K562 (cell line): ENCODE data around the gene ATIC. TPM values are rescaled to one million over a fixed set of nuclear protein-coding genes. Genes with fewer than 3 reads are reported as not detected.
A peak's percentile ranks its signal among the peaks of the same experiment; 100 is the strongest.

Experiments
- CREB3L1 ChIP-seq: fragments of 450-650 bp; IDR thresholded peaks from 2 replicates; pipeline ENCODE4 v1.6.1; 2014; ENCODE audit warnings: low read depth, mild to moderate bottlenecking, moderate library complexity, borderline replicate concordance
- CREB5 ChIP-seq: fragments of 250-450 bp; sonication (Bioruptor Pico); IDR thresholded peaks from 2 replicates; pipeline ENCODE4 v1.5.0; 2020; ENCODE audit warnings: mild to moderate bottlenecking
- CTBP1 ChIP-seq: fragments of 450-650 bp; IDR thresholded peaks from 2 replicates; pipeline ENCODE4 v1.6.1; 2016; ENCODE audit warnings: borderline replicate concordance
- HDAC8 ChIP-seq: fragments of 450-650 bp; IDR thresholded peaks from 2 replicates; pipeline ENCODE4 v1.6.1; 2016; ENCODE audit warnings: mild to moderate bottlenecking, missing genetic modification characterization, moderate library complexity, missing compliant biosample characterization
- KAT2B ChIP-seq: IDR thresholded peaks from one replicate; pipeline ENCODE4 v1.6.1; 2012; ENCODE audit warnings: low read depth, mild to moderate bottlenecking, control low read depth, inconsistent platforms, low read length, moderate library complexity
- KDM5B ChIP-seq: fragments of 200-600 bp; sonication (generic); IDR thresholded peaks from 2 replicates; pipeline ENCODE4 v1.6.1; 2012; ENCODE audit warnings: low read depth, mild to moderate bottlenecking, moderate library complexity, low read length, control low read depth, inconsistent platforms; ENCODE audit not compliant: insufficient replicate concordance
- L3MBTL2 ChIP-seq: fragments of 450-650 bp; IDR thresholded peaks from 2 replicates; pipeline ENCODE4 v1.6.1; 2016; ENCODE audit warnings: mild to moderate bottlenecking, moderate library complexity
- NR2C2 ChIP-seq, 2 experiments: fragments of 200-800 bp in 1 of 2; sonication (Bioruptor generic) in 1 of 2; sonication (generic) in 1 of 2; formaldehyde crosslinking in 1 of 2; IDR thresholded peaks; 2 replicates each; pipeline versions ENCODE4 v1.6.1 to v1.8.0; 2016 to 2022; ENCODE audit warnings: mild to moderate bottlenecking in 1 of 2, missing compliant biosample characterization in 1 of 2, missing genetic modification characterization in 1 of 2, missing genetic modification reagents in 1 of 2
- RB1 ChIP-seq: fragments of 450-650 bp; IDR thresholded peaks from 2 replicates; pipeline ENCODE4 v1.6.1; 2017; ENCODE audit warnings: low read depth, mild to moderate bottlenecking
- SMARCE1 ChIP-seq: fragments of 450-650 bp; IDR thresholded peaks from 2 replicates; pipeline ENCODE4 v1.7.1; 2016; ENCODE audit warnings: mild to moderate bottlenecking
- XRCC3 ChIP-seq: fragments of 450-650 bp; IDR thresholded peaks from 2 replicates; pipeline ENCODE4 v1.6.1; 2017; ENCODE audit warnings: mild to moderate bottlenecking, moderate library complexity
- polyA plus RNA-seq, 8 experiments: library from polyadenylated mRNA; depleted of rRNA in 4 of 8; stranded (reverse) in 5 of 8; unstranded in 3 of 8; fragments of >200 nt; fragmentation: Nextera tagmentation in 2 of 8; fragmentation: Illumina TruSeq in 1 of 8; extraction: Ambion mirVana in 2 of 8; extraction: Trizol in 1 of 8; gene quantifications; 2 replicates each; pipeline versions ENCODE4 v1.2.1 to v1.2.3, GENCODE V29; 2011 to 2014; ENCODE audit warnings: inconsistent platforms in 1 of 8, missing spikeins in 1 of 8
- total RNA-seq, 7 experiments: library from RNA; depleted of rRNA in 6 of 7; stranded (reverse); fragments of >200 nt in 6 of 7; fragmentation: Illumina TruSeq in 2 of 7; extraction: Trizol in 2 of 7; gene quantifications; 2 replicates each; pipeline versions ENCODE4 v1.2.1 to v1.2.3, GENCODE V29; 2011 to 2021; ENCODE audit warnings: low replicate concordance in 1 of 7
- TF ChIP-seq, protein P1 (sequence below): fragments of 450-650 bp; IDR thresholded peaks from 2 replicates; pipeline ENCODE4 v1.6.1; 2016; ENCODE audit warnings: mild to moderate bottlenecking, moderate library complexity

Gene ATIC
- total and polyA plus RNA-seq, 9 of the 15 experiments (the other 6 are each of a cell fraction or from before 2014, with no cell fraction given): 45.6 to 480 (median 212) TPM

DNA sequence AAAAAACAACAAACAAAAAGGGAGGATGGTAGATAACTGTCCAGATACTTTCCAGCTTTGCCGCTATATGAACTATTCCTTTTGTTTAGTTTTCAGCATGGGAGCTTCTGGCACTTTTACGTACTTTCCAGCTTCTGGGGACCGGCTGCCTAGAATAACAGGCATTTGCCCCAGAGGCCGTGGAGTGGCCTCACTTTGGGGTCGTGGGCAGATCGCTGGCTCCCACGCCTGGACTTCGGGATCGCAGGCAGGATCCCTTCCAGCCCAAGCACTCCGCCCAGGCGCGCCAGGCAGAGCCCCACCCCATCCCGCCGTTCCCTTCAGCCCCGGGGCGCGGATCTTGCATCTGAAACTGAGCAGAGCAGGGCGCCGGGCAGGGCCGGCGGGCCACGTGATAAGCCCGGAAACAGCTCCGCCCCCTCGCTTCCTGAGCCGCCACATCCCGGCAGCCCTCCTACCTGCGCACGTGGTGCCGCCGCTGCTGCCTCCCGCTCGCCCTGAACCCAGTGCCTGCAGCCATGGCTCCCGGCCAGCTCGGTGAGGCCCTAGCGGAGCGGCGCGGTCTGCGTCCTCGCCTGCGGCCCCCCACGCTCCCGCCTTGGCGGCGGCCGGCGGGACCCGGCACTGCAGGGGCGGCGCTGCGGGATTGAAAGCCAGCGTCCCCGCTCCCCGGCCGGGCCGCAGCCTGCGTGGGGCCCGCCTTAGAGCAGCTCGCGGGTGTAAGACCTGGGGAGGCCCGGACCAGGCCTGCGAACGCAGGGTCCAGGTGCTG, at the start of gene ATIC (continued):
- TF ChIP-seq, protein P1, sequence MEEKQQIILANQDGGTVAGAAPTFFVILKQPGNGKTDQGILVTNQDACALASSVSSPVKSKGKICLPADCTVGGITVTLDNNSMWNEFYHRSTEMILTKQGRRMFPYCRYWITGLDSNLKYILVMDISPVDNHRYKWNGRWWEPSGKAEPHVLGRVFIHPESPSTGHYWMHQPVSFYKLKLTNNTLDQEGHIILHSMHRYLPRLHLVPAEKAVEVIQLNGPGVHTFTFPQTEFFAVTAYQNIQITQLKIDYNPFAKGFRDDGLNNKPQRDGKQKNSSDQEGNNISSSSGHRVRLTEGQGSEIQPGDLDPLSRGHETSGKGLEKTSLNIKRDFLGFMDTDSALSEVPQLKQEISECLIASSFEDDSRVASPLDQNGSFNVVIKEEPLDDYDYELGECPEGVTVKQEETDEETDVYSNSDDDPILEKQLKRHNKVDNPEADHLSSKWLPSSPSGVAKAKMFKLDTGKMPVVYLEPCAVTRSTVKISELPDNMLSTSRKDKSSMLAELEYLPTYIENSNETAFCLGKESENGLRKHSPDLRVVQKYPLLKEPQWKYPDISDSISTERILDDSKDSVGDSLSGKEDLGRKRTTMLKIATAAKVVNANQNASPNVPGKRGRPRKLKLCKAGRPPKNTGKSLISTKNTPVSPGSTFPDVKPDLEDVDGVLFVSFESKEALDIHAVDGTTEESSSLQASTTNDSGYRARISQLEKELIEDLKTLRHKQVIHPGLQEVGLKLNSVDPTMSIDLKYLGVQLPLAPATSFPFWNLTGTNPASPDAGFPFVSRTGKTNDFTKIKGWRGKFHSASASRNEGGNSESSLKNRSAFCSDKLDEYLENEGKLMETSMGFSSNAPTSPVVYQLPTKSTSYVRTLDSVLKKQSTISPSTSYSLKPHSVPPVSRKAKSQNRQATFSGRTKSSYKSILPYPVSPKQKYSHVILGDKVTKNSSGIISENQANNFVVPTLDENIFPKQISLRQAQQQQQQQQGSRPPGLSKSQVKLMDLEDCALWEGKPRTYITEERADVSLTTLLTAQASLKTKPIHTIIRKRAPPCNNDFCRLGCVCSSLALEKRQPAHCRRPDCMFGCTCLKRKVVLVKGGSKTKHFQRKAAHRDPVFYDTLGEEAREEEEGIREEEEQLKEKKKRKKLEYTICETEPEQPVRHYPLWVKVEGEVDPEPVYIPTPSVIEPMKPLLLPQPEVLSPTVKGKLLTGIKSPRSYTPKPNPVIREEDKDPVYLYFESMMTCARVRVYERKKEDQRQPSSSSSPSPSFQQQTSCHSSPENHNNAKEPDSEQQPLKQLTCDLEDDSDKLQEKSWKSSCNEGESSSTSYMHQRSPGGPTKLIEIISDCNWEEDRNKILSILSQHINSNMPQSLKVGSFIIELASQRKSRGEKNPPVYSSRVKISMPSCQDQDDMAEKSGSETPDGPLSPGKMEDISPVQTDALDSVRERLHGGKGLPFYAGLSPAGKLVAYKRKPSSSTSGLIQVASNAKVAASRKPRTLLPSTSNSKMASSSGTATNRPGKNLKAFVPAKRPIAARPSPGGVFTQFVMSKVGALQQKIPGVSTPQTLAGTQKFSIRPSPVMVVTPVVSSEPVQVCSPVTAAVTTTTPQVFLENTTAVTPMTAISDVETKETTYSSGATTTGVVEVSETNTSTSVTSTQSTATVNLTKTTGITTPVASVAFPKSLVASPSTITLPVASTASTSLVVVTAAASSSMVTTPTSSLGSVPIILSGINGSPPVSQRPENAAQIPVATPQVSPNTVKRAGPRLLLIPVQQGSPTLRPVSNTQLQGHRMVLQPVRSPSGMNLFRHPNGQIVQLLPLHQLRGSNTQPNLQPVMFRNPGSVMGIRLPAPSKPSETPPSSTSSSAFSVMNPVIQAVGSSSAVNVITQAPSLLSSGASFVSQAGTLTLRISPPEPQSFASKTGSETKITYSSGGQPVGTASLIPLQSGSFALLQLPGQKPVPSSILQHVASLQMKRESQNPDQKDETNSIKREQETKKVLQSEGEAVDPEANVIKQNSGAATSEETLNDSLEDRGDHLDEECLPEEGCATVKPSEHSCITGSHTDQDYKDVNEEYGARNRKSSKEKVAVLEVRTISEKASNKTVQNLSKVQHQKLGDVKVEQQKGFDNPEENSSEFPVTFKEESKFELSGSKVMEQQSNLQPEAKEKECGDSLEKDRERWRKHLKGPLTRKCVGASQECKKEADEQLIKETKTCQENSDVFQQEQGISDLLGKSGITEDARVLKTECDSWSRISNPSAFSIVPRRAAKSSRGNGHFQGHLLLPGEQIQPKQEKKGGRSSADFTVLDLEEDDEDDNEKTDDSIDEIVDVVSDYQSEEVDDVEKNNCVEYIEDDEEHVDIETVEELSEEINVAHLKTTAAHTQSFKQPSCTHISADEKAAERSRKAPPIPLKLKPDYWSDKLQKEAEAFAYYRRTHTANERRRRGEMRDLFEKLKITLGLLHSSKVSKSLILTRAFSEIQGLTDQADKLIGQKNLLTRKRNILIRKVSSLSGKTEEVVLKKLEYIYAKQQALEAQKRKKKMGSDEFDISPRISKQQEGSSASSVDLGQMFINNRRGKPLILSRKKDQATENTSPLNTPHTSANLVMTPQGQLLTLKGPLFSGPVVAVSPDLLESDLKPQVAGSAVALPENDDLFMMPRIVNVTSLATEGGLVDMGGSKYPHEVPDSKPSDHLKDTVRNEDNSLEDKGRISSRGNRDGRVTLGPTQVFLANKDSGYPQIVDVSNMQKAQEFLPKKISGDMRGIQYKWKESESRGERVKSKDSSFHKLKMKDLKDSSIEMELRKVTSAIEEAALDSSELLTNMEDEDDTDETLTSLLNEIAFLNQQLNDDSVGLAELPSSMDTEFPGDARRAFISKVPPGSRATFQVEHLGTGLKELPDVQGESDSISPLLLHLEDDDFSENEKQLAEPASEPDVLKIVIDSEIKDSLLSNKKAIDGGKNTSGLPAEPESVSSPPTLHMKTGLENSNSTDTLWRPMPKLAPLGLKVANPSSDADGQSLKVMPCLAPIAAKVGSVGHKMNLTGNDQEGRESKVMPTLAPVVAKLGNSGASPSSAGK: peak; percentile 77
- TF ChIP-seq XRCC3 (no peak), RB1 (peak; percentile 73; the same call in 1 of the 2 replicates), KDM5B (peak; percentile 63), KAT2B (no peak), SMARCE1 (no peak), CREB3L1 (peak; percentile 52; the same call in 1 of the 2 replicates), L3MBTL2 (peak; percentile 96), HDAC8 (tag) (0 out of 2 replicates have a peak, but pooled peaks have one; percentile 39), NR2C2 (CRISPR knock-in tag; IDR thresholded peaks at IDR 0.05) (no peak), NR2C2 (tag; IDR thresholded peaks at IDR 0.05) (peak; percentile 50; the same call in 1 of the 2 replicates), CTBP1 (peak; percentile 26; the same call in 1 of the 2 replicates), CREB5 (no peak)
